CD4-positive, alpha-beta T cell (primary cell): ENCODE measurements around the gene AGPAT3. TPM values are rescaled to one million over a fixed set of nuclear protein-coding genes. Genes with fewer than 3 reads are reported as not detected.

Experiments
- ATAC-seq: fragments of 200-7000 bp; cut with Tn5 transposase; one replicate; pipeline ENCODE4 v1.10.0; 2022; ENCODE audit warnings: mild to moderate bottlenecking; ENCODE audit not compliant: poor library complexity
- CTCF ChIA-PET: fragments of 350-600 bp; sonication (Branson Sonifier 250); formaldehyde crosslinking; loops from one replicate; lab custom pipeline; 2021; ENCODE audit warnings: antibody characterized with exemption, inconsistent platforms; lab: Charles Lee
- POLR2A ChIA-PET: fragments of 350-600 bp; sonication (Branson Sonifier 250); formaldehyde crosslinking; loops from one replicate; lab custom pipeline; 2021; ENCODE audit warnings: antibody characterized with exemption, inconsistent platforms; lab: Charles Lee
- DNase-seq, 14 experiments: peaks; one replicate each; pipeline ENCODE4 v3.0.0-alpha.2; 2013 to 2020; ENCODE audit warnings: mixed read lengths in 2 of 14
- H3K27ac ChIP-seq, 2 donors: one replicate each; pipeline versions ENCODE4 v1.5.1 to v1.7.0; 2013; ENCODE audit warnings: low read length in 2 of 2, low read depth in 1 of 2, mild to moderate bottlenecking in 1 of 2
- H3K27me3 ChIP-seq, 2 experiments: 1 replicate in 1 of 2; 2 replicates in 1 of 2; pipeline versions ENCODE4 v1.6.1 to v1.7.0; 2013; ENCODE audit warnings: low read length in 2 of 2, control low read depth in 1 of 2, mild to moderate bottlenecking in 1 of 2, moderate library complexity in 1 of 2; ENCODE audit not compliant: insufficient read depth in 2 of 2, control insufficient read depth in 1 of 2
- H3K36me3 ChIP-seq: one replicate; pipeline ENCODE4 v1.6.1; 2013; ENCODE audit warnings: low read length, control low read depth; ENCODE audit not compliant: insufficient read depth
- H3K4me1 ChIP-seq: one replicate; pipeline ENCODE4 v1.6.1; 2013; ENCODE audit warnings: low read length, control low read depth; ENCODE audit not compliant: insufficient read depth
- H3K4me3 ChIP-seq: one replicate; pipeline ENCODE4 v1.5.1; 2013; ENCODE audit warnings: mild to moderate bottlenecking, low read length, moderate library complexity
- H3K9me3 ChIP-seq, 2 experiments: 1 replicate in 1 of 2; 2 replicates in 1 of 2; pipeline versions ENCODE4 v1.6.1 to v1.7.0; 2013; ENCODE audit warnings: low read length in 2 of 2, mild to moderate bottlenecking in 2 of 2, control low read depth in 1 of 2, moderate library complexity in 1 of 2; ENCODE audit not compliant: control insufficient read depth in 1 of 2, insufficient read depth in 1 of 2
- H3K27ac Mint-ChIP-seq: one replicate; pipeline ENCODE4 v1.8.0; 2020; ENCODE audit warnings: mixed read lengths
- H3K27me3 Mint-ChIP-seq: one replicate; pipeline ENCODE4 v1.8.0; 2021; ENCODE audit warnings: mixed read lengths
- H3K36me3 Mint-ChIP-seq: one replicate; pipeline ENCODE4 v1.8.0; 2021; ENCODE audit warnings: low read depth, mixed read lengths
- H3K4me1 Mint-ChIP-seq: one replicate; pipeline ENCODE4 v1.8.0; 2021; ENCODE audit warnings: low read depth, mixed read lengths
- H3K4me3 Mint-ChIP-seq: one replicate; pipeline ENCODE4 v1.8.0; 2020; ENCODE audit warnings: mild to moderate bottlenecking, mixed read lengths
- H3K9me3 Mint-ChIP-seq: one replicate; pipeline ENCODE4 v1.8.0; 2020; ENCODE audit warnings: mixed read lengths
- intact Hi-C, 2 experiments: fragments of 100-400 bp; cut with DNase I in 1 of 2; cut with micrococcal nuclease in 1 of 2; formaldehyde crosslinking; loops; one replicate each; pipeline versions ENCODE4 v1.15.1 to v1.9.0; 2023 to 2025; cut with DNase I, micrococcal nuclease
- total RNA-seq, 174 experiments: library from RNA in 2 of 174; stranded (reverse) in 2 of 174; gene quantifications; one replicate each; pipeline ENCODE4 v1.2.3 and lab custom pipeline; 2021 to 2026
- TF ChIP-seq, protein P1 (sequence below): fragments of 200-600 bp; IDR thresholded peaks from one replicate; pipeline ENCODE4 v1.8.0; 2022; ENCODE audit warnings: antibody characterized with exemption, mild to moderate bottlenecking

The AGPAT3 gene
- total RNA-seq, 2 experiments from 2014 or later, result 40.8 to 43.4 TPM

DNA sequence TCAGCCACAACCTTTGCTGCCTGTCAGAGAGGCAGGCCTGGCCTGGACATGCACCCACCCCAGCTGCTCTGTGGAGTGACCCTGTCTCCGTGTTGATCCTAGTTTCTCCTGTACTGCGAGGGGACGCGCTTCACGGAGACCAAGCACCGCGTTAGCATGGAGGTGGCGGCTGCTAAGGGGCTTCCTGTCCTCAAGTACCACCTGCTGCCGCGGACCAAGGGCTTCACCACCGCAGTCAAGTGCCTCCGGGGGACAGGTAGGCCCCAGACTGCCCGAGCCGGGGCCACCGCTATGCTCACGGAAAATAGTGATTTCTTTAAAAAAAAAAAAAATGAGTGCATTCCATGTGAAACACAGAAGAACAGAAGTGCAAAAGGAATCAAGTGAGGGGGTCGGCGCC lies 105.5 kb downstream of the AGPAT3 start:
- H3K9me3 ChIP-seq, result no peaks in the 10 kb centered on the region
- Mint-ChIP-seq H3K4me3 (no peak overlapping the region), H3K27me3 (no peaks in the 10 kb centered on the region), H3K27ac (no peak overlapping the region), H3K36me3 (peaks cover 53% of the 10 kb centered on the region), H3K9me3 (no peaks in the 10 kb centered on the region), H3K4me1 (peaks cover 8% of the 10 kb centered on the region)
- intact Hi-C loops, result no loop called here
- no peak overlapping the region for H3K27ac ChIP-seq
- DNase-seq, result no peak
- H3K36me3 ChIP-seq, result peaks cover 66% of the 10 kb centered on the region
- POLR2A ChIA-PET, result no interaction called here
- CTCF ChIA-PET, result no interaction called here
- H3K4me3 ChIP-seq, result no peak overlapping the region
- TF ChIP-seq, protein P1, sequence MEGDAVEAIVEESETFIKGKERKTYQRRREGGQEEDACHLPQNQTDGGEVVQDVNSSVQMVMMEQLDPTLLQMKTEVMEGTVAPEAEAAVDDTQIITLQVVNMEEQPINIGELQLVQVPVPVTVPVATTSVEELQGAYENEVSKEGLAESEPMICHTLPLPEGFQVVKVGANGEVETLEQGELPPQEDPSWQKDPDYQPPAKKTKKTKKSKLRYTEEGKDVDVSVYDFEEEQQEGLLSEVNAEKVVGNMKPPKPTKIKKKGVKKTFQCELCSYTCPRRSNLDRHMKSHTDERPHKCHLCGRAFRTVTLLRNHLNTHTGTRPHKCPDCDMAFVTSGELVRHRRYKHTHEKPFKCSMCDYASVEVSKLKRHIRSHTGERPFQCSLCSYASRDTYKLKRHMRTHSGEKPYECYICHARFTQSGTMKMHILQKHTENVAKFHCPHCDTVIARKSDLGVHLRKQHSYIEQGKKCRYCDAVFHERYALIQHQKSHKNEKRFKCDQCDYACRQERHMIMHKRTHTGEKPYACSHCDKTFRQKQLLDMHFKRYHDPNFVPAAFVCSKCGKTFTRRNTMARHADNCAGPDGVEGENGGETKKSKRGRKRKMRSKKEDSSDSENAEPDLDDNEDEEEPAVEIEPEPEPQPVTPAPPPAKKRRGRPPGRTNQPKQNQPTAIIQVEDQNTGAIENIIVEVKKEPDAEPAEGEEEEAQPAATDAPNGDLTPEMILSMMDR, result no peak
- ATAC-seq, result no peak
- H3K27me3 ChIP-seq, result no peaks in the 10 kb centered on the region
- peaks cover 5% of the 10 kb centered on the region for H3K4me1 ChIP-seq

DNA sequence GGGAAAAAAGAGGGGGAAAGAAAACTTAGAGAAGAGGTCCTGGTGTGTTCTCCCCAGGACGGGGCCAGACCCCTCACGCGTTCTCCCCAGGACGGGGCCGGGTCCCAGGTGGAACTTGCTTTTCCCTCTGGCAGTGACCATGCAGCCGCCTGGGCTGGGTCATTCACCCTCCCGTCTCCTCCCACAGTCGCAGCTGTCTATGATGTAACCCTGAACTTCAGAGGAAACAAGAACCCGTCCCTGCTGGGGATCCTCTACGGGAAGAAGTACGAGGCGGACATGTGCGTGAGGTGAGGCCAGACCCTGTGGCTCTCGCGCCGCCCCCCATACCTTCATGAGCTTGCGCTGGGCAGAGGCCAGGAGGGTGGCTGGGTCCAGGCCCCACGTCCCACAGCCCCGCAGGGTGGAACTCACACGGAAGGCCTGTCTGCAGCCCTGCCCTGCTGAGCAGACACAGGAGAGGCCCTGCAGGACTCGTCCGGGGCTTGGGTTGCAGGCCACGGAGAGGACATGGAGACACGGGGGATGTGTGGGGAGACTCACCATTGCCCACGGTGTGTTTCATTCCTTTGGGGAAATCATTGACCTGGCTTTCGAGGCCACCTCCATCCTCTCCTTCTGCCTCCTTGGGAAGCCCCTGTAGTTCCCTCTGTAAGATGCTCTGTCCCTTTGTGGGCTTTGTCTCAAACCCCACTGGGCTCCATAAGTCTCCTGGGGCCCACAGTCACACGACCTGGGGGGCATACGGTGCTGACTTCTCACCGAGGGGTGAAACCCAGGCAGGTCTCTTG lies 106.4 kb downstream of the AGPAT3 start:
- H3K36me3 ChIP-seq, result peaks cover 64% of the 10 kb centered on the region
- H3K27ac Mint-ChIP-seq, result no peak overlapping the region
- CTCF ChIA-PET, result no interaction called here
- TF ChIP-seq, protein P1, result no peak
- H3K27ac ChIP-seq, result no peak overlapping the region
- no peak for DNase-seq
- POLR2A ChIA-PET, result no interaction called here
- intact Hi-C loops, result no loop called here
- H3K9me3 Mint-ChIP-seq, result no peaks in the 10 kb centered on the region
- no peaks in the 10 kb centered on the region for H3K27me3 ChIP-seq
- peaks cover 10% of the 10 kb centered on the region for H3K4me1 Mint-ChIP-seq
- H3K4me3 ChIP-seq, result no peak overlapping the region
- no peaks in the 10 kb centered on the region for H3K27me3 Mint-ChIP-seq
- H3K9me3 ChIP-seq, result no peaks in the 10 kb centered on the region
- ATAC-seq, result no peak
- H3K4me1 ChIP-seq, result peaks cover 5% of the 10 kb centered on the region
- peaks cover 52% of the 10 kb centered on the region for H3K36me3 Mint-ChIP-seq
- no peak overlapping the region for H3K4me3 Mint-ChIP-seq

DNA sequence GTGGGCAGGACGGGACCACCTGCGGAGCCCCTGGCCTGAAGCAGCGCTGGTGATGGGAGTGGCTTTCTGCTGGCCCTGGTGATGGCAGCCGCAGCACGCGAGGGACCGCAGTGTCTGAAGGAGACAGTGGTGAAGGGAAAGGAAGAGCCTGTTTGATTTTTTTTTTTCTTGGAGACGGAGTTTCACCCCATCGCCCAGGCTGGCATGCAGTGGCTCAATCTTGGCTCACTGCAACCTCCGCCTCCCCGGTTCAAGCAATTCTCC lies 106.9 kb downstream of the AGPAT3 start:
- intact Hi-C loops, result no loop called here
- H3K27me3 Mint-ChIP-seq, result no peaks in the 10 kb centered on the region

More for the DNA sequence above, 106.9 kb downstream of the AGPAT3 start:
- peaks cover 5% of the 10 kb centered on the region for H3K4me1 ChIP-seq
- POLR2A ChIA-PET, result no interaction called here
- TF ChIP-seq, protein P1, result no peak
- no peak for ATAC-seq
- H3K36me3 ChIP-seq, result peaks cover 58% of the 10 kb centered on the region
- no peaks in the 10 kb centered on the region for H3K9me3 ChIP-seq
- Mint-ChIP-seq H3K4me1 (peaks cover 10% of the 10 kb centered on the region), H3K4me3 (no peak overlapping the region), H3K36me3 (peaks cover 53% of the 10 kb centered on the region), H3K27ac (no peak overlapping the region), H3K9me3 (no peaks in the 10 kb centered on the region)
- no peak for DNase-seq
- no peak overlapping the region for H3K27ac ChIP-seq
- H3K4me3 ChIP-seq, result no peak overlapping the region
- CTCF ChIA-PET, result no interaction called here
- H3K27me3 ChIP-seq, result no peaks in the 10 kb centered on the region
